Gastrocnemius medialis (tissue), 4 donors: ENCODE results near the gene TMEM185B.

Source experiments
- CTCF ChIP-seq, 5 experiments: fragments of 450-650 bp in 3 of 5; fragments of 200-600 bp in 2 of 5; sonication (generic) in 2 of 5; IDR thresholded peaks in 4 of 5; conservative IDR thresholded peaks in 1 of 5; 1 replicate in 4 of 5; 2 replicates in 1 of 5; pipeline ENCODE4 v1.5.1; 2016 to 2019; ENCODE audit warnings: antibody characterized with exemption in 5 of 5, mild to moderate bottlenecking in 3 of 5, moderate library complexity in 3 of 5
- POLR2A ChIP-seq, 2 donors: fragments of 450-650 bp; IDR thresholded peaks; one replicate each; pipeline ENCODE4 v1.6.1; 2017; ENCODE audit warnings: antibody characterized with exemption in 2 of 2, mild to moderate bottlenecking in 2 of 2, moderate library complexity in 2 of 2

DNA sequence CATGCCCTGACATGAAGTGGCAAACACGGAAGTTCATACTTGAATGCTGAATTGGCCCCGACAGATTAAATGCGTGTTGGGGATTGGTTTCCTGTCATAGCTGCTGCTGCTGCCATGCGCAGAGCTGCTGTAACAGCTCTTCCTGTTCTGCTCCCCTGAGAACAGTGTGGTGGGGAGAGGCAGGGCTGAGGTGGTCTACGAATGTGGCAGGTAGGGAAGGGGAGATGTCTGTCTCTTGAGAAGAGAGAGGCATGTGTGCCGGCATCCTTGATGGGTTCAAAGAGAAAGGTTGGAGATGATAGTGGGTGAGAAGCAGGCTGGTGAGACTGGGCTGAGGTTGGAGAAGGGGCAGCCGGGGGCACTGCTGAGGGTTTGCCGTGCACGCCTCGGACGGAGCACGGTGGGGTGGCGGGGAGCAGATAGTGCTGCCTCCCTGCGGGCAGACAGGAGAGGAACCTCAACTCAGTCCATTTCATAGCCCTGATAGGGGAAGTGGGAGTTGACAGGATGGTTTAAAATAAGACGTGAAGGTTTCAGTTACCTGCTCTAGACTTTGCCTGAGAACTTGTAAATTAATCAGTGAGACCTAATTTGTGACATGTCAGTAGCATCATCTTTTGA lies 46.1 kb downstream of the TMEM185B start:
- no peak for TF ChIP-seq CTCF (IDR thresholded peaks at IDR 0.05 in 4 of 5, conservative IDR thresholded peaks at IDR 0.05 in 1 of 5)
- TF ChIP-seq POLR2A (IDR thresholded peaks at IDR 0.05) = no peak
